ENCODE measurements around the gene GSDME.

The GSDME gene

GRCh38 chr7:24701261-24702235, 55.7 kb downstream of the GSDME start:
- DNase-seq, result no peak

GRCh38 chr7:24700521-24701260, 56.6 kb downstream of the GSDME start:
- no peak for DNase-seq

- no peak for DNase-seq
Observed at GRCh38 chr7:24698531-24699266, 58.6 kb downstream of the GSDME start.

- no peak for DNase-seq
Observed at GRCh38 chr7:24697416-24697815, 59.8 kb downstream of the GSDME start.

- no peak for DNase-seq
Observed at GRCh38 chr7:24692592-24692991, 64.7 kb downstream of the GSDME start.

GRCh38 chr7:24690251-24690650, 67.0 kb downstream of the GSDME start:
- no peak for DNase-seq

GRCh38 chr7:24685708-24686107, 71.6 kb downstream of the GSDME start:
- no peak for DNase-seq

- no peak for DNase-seq
Observed at GRCh38 chr7:24670782-24671181, 86.5 kb downstream of the GSDME start.

GRCh38 chr7:24669971-24670591, 87.2 kb downstream of the GSDME start:
- no peak for DNase-seq

- no peak for DNase-seq
Observed at GRCh38 chr7:24668927-24669635, 88.2 kb downstream of the GSDME start.

- DNase-seq, result peak; percentile 24 to 35
Observed at GRCh38 chr7:24665564-24666294, 91.5 kb downstream of the GSDME start.

GRCh38 chr7:24660546-24660945, 96.7 kb downstream of the GSDME start:
- DNase-seq, result no peak

GRCh38 chr7:24659505-24659904, 97.8 kb downstream of the GSDME start:
- no peak for DNase-seq

- no peak for DNase-seq
Observed at GRCh38 chr7:24657980-24658379, 99.3 kb downstream of the GSDME start.

- DNase-seq, result no peak
Observed at GRCh38 chr7:24656608-24657007, 100.7 kb downstream of the GSDME start.

- no peak for DNase-seq
Observed at GRCh38 chr7:24654305-24654704, 103.0 kb downstream of the GSDME start.

- DNase-seq, result no peak
Observed at GRCh38 chr7:24653316-24654085, 103.8 kb downstream of the GSDME start.

- no peak for DNase-seq
Observed at GRCh38 chr7:24652251-24652939, 104.9 kb downstream of the GSDME start.
